NT2/D1 (cell line): Measurements from ENCODE around the gene NUDT19.
"Not testable (repeated sequence)": the region's sequence is repeated elsewhere in the genome, so short reads cannot be mapped to it uniquely, and the experiment has no call there.

Source experiments
- DNase-seq: peaks from one replicate; pipeline ENCODE4 v3.0.0-alpha.2; 2011; ENCODE audit warnings: low read depth, low spot score
- H3K27me3 ChIP-seq: 2 replicates; pipeline ENCODE4 v1.6.0; 2011; ENCODE audit warnings: mild to moderate bottlenecking; ENCODE audit not compliant: insufficient read length, insufficient read depth
- H3K36me3 ChIP-seq: 2 replicates; pipeline ENCODE4 v1.6.1; 2011; ENCODE audit warnings: mild to moderate bottlenecking, low read length, mixed read lengths; ENCODE audit not compliant: insufficient read depth, insufficient read length
- H3K4me1 ChIP-seq: 2 replicates; pipeline ENCODE4 v1.5.1; 2011; ENCODE audit not compliant: insufficient read depth, insufficient read length
- H3K4me3 ChIP-seq: 2 replicates; pipeline ENCODE4 v1.5.1; 2011; ENCODE audit warnings: low read depth; ENCODE audit not compliant: insufficient read length
- H3K9ac ChIP-seq: 2 replicates; pipeline ENCODE4 v1.6.0; 2011; ENCODE audit warnings: low read depth; ENCODE audit not compliant: insufficient read length
- H3K9me3 ChIP-seq: 2 replicates; pipeline ENCODE4 v1.5.1; 2011; ENCODE audit warnings: mild to moderate bottlenecking, low read length; ENCODE audit not compliant: insufficient read depth
- SUZ12 ChIP-seq: IDR thresholded peaks from 2 replicates; pipeline ENCODE4 v1.6.1; 2011; ENCODE audit not compliant: insufficient read length, insufficient read depth; ENCODE audit errors: extremely low read depth
- YY1 ChIP-seq: IDR thresholded peaks from 2 replicates; pipeline ENCODE4 v1.6.1; 2011; ENCODE audit not compliant: insufficient read length, insufficient read depth
- ZNF274 ChIP-seq: IDR thresholded peaks from 2 replicates; pipeline ENCODE4 v1.6.1; 2011; ENCODE audit warnings: mild to moderate bottlenecking, low read depth, low read length

The NUDT19 gene

DNA sequence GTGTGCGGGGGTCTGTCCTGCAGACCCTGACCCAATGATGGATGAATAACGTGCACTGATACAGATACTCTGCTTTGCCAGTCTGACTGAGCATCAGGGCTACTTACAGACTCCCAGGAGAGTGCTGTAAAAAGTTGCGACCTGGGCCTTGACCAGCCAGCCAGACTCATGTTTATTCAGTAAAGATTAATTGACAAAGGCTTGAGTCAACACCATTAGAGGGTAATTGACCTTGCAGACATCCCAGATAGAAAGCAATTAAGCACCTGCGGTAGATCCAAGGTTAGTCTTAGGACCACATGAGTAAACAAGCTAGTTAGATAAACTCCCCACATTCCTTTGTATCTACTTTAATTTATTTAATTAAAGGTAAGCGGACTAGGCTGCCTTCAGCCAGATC is 10.4 kb downstream of the NUDT19 start:
- H3K9me3 ChIP-seq: peaks cover 17% of the 10 kb centered on the region; the same call in 1 of the 2 replicates
- H3K4me1 ChIP-seq: no peaks in the 10 kb centered on the region
- no peak for DNase-seq
- no peak for TF ChIP-seq ZNF274
- TF ChIP-seq YY1: no peak
- TF ChIP-seq SUZ12: no peak
- H3K9ac ChIP-seq: no peak overlapping the region
- no peaks in the 10 kb centered on the region for H3K27me3 ChIP-seq
- no peak overlapping the region for H3K4me3 ChIP-seq
- H3K36me3 ChIP-seq: peaks cover 12% of the 10 kb centered on the region

DNA sequence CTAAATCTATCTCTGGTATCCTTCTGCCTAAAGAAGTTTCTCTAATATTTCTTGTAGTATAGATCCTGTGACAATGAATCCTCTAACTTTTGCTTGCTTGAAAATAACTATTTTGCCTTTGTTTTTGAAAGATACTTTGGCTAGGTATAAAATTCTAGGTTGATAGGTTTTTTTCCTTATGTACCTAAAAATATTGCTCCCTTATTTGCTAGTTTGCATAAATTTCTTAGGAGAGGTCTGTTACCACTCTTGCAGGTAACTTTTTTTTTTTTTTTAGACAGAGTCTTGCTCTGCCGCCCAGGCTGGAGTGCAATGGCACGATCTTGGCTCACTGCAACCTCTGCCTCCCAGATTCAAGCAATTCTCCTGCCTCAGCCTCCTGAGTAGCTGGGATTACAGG is 12.4 kb downstream of the NUDT19 start:
- not testable (repeated sequence) for H3K4me3 ChIP-seq, H3K36me3 ChIP-seq, H3K27me3 ChIP-seq, DNase-seq, H3K4me1 ChIP-seq, H3K9ac ChIP-seq
- peaks cover 17% of the 10 kb centered on the region; the same call in 1 of the 2 replicates for H3K9me3 ChIP-seq

DNA sequence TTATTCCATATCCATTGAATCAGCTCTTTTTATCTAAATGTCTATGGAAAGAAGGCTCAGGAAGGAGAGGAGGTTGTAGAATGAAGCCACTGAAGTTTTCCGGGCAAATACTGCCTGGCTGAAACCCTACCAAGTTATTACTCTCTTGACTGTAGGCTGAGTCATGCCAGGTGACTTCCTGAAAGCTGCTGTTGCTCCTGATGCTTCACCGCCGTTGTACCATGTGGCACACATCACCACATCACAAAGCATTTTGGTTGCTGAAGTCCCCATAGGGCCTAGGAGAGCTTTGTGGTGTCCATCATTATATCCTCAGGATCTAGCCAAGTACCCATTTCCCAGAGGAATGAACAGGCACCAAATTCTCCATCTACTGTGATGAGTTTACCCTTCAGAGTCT is 16.8 kb downstream of the NUDT19 start:
- Histone ChIP-seq H3K27me3 (no peaks in the 10 kb centered on the region), H3K4me1 (no peaks in the 10 kb centered on the region), H3K9me3 (peaks cover 8% of the 10 kb centered on the region; the same call in 1 of the 2 replicates), H3K36me3 (peaks cover 21% of the 10 kb centered on the region), H3K9ac (no peak overlapping the region), H3K4me3 (no peak overlapping the region)
- TF ChIP-seq YY1 (no peak), ZNF274 (no peak), SUZ12 (no peak)
- DNase-seq: no peak

DNA sequence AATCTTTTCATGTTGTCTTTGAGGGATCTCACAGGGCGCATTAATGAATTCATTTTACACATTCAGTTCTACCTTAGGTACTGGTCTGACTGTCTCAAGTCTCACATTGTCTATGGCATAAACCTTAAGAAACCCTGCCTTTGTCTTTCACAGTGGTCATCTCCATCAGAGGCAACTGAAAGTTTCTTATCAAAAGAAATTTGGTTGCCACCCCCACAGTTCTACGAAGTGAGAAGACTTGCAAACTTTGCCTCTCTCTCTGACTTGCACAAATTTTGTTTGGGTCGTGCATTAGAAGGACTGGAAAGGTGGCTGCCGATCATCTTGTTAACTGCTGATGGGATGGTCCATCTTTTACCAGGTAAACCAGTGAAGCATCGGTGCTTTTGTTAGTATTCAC is 17.4 kb downstream of the NUDT19 start:
- no peaks in the 10 kb centered on the region for H3K27me3 ChIP-seq
- H3K9me3 ChIP-seq: 0 out of 2 replicates have a peak, but pooled peaks cover 4% of the 10 kb centered on the region
- H3K9ac ChIP-seq: no peak overlapping the region
- H3K4me1 ChIP-seq: no peaks in the 10 kb centered on the region
- peaks cover 25% of the 10 kb centered on the region for H3K36me3 ChIP-seq
- no peak for DNase-seq
- no peak overlapping the region for H3K4me3 ChIP-seq
- TF ChIP-seq YY1 (no peak), SUZ12 (no peak), ZNF274 (no peak)

DNA sequence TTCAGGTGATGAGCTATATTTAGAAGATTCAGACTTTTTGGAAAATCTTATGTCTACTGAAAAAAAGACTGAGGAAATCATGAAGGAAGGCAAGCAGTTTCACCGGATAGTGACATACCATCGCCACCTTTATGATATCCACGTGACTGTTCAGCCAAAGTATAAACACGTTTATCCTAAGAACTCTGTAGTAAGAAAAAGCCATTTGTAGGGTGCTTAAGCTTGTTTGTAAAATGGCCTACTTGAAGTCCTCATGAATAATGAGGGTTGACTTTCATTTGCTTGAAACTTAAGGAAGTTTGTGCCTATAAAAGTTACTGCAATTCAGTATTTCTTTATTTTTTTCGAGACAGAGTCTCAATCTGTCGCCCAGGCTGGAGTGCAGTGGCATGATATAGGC is 20.1 kb downstream of the NUDT19 start:
- H3K36me3 ChIP-seq: peaks cover 25% of the 10 kb centered on the region
- DNase-seq: no peak
- no peak for TF ChIP-seq ZNF274
- no peak for TF ChIP-seq YY1
- TF ChIP-seq SUZ12: no peak

DNA sequence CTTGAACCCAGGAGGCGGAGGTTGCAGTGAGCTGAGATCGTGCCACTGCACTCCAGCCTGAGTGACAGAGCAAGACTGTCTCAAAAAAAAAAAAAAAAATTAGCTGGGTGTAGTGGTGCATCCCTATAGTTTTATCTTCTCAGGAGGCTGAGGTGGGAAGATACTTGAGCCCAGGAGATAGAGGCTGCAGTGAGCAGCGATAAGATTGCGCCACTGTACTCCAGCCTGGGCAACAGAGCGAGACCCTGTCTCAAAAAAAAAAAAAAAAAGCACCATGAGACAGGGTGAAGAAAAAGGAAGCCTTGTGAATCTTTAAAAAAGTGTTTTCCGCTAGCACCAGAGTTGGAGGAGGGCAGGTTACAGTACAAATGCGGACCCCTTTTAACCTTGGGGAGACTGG is 24.6 kb downstream of the NUDT19 start:
- not testable (repeated sequence) for H3K4me3 ChIP-seq, H3K9me3 ChIP-seq, DNase-seq, H3K4me1 ChIP-seq, H3K9ac ChIP-seq, H3K27me3 ChIP-seq
- peaks cover 15% of the 10 kb centered on the region for H3K36me3 ChIP-seq

More for the DNA sequence above, 20.1 kb downstream of the NUDT19 start:
- no peak overlapping the region for H3K9ac ChIP-seq
- H3K4me3 ChIP-seq: no peak overlapping the region
- H3K4me1 ChIP-seq: no peaks in the 10 kb centered on the region
- no peaks in the 10 kb centered on the region for H3K9me3 ChIP-seq
- H3K27me3 ChIP-seq: no peaks in the 10 kb centered on the region

DNA sequence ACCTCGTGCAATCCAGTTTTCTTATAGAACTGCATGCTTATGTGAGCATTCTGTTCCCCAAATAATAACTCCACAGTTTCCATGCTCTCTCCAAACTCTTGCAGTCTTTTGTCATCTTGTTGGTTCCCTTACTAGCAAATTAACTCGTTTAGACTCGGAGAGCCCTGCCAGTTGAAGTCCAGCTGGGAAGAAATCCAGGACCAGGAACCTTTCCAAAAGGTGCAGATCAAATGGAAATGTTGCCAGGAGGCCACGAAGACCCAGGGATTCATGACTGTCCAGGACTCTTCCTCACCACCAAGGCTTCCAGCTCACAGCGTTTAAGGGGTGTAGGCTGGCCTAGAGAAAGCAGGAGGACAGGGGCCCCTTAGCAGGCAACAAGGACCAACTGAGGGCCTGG is 25.9 kb downstream of the NUDT19 start:
- TF ChIP-seq ZNF274: no peak
- no peak for TF ChIP-seq SUZ12
- no peak for TF ChIP-seq YY1
- Histone ChIP-seq H3K4me3 (no peak overlapping the region), H3K9ac (no peak overlapping the region), H3K27me3 (no peaks in the 10 kb centered on the region), H3K9me3 (no peaks in the 10 kb centered on the region), H3K36me3 (peaks cover 14% of the 10 kb centered on the region), H3K4me1 (no peaks in the 10 kb centered on the region)
- no peak for DNase-seq

DNA sequence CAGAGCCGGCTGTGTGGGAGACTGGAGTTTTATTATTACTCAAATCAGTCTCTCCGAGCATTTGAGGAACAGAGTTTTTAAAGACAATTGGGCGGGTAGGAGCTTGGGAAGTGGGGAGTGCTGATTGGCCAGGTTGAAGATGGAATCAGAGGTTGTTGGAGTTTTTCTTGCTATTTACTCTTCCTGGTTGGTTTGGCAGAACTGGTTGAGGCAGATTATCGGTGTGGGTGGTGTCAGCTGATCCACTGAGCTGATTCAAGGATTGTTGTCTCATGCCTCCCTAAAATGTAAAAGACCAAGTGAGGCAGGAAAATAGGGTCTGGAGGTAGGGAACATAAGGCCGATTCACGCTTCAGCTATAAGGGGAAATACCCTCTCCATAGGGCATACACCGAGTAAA is 26.7 kb downstream of the NUDT19 start:
- DNase-seq: no peak
- TF ChIP-seq ZNF274 (no peak), YY1 (no peak), SUZ12 (no peak)
- no peaks in the 10 kb centered on the region for H3K27me3 ChIP-seq

More for the DNA sequence above, 26.7 kb downstream of the NUDT19 start:
- Histone ChIP-seq H3K4me1 (no peaks in the 10 kb centered on the region), H3K9me3 (no peaks in the 10 kb centered on the region), H3K4me3 (no peak overlapping the region), H3K9ac (no peak overlapping the region), H3K36me3 (peaks cover 20% of the 10 kb centered on the region)
